Immature natural killer cell (primary cell): Measurements from ENCODE around the gene RTF2. TPM values are rescaled to one million over a fixed set of nuclear protein-coding genes. Genes with fewer than 3 reads are reported as not detected.

Source experiments
- DNase-seq, 3 donors: peaks; one replicate each; pipeline ENCODE4 v3.0.0; 2022; ENCODE audit warnings: mixed read lengths in 1 of 3
- H3K27ac Mint-ChIP-seq, 6 donors: one replicate each; pipeline ENCODE4 v1.8.0; 2020; ENCODE audit warnings: mixed read lengths in 6 of 6, mild to moderate bottlenecking in 5 of 6, inconsistent platforms in 4 of 6, moderate library complexity in 3 of 6
- H3K27me3 Mint-ChIP-seq, 3 donors: one replicate each; pipeline ENCODE4 v1.8.0; 2020 to 2021; ENCODE audit warnings: low read depth in 3 of 3, mild to moderate bottlenecking in 3 of 3, mixed read lengths in 3 of 3, moderate library complexity in 3 of 3, inconsistent platforms in 1 of 3
- H3K36me3 Mint-ChIP-seq, 3 donors: one replicate each; pipeline ENCODE4 v1.8.0; 2020; ENCODE audit warnings: mixed read lengths in 3 of 3, inconsistent platforms in 2 of 3, mild to moderate bottlenecking in 2 of 3
- H3K4me1 Mint-ChIP-seq, 2 donors: one replicate each; pipeline ENCODE4 v1.8.0; 2020; ENCODE audit warnings: inconsistent platforms in 2 of 2, mild to moderate bottlenecking in 2 of 2, mixed read lengths in 2 of 2, moderate library complexity in 1 of 2
- H3K4me3 Mint-ChIP-seq, 5 donors: one replicate each; pipeline ENCODE4 v1.8.0; 2020; ENCODE audit warnings: mild to moderate bottlenecking in 5 of 5, mixed read lengths in 5 of 5, inconsistent platforms in 3 of 5, moderate library complexity in 3 of 5
- H3K9me3 Mint-ChIP-seq, 6 donors: one replicate each; pipeline ENCODE4 v1.8.0; 2020; ENCODE audit warnings: mild to moderate bottlenecking in 6 of 6, mixed read lengths in 6 of 6, inconsistent platforms in 4 of 6, moderate library complexity in 3 of 6
- polyA plus RNA-seq, 3 donors: library from polyadenylated mRNA; unstranded; fragments of 300-500 nt; fragmentation: Illumina TruSeq; gene quantifications; one replicate each; pipeline ENCODE4 v1.2.3, GENCODE V29; 2021

Gene RTF2
- polyA plus RNA-seq, 3 donors from 2014 or later: 155 to 163 (median 161) TPM

- H3K36me3 Mint-ChIP-seq: peaks cover 0 to 12% (median 8%) of the 10 kb centered on the region in 3 donors
- H3K4me1 Mint-ChIP-seq: peaks cover 61 to 62% of the 10 kb centered on the region in 2 donors
- peak overlapping the region; percentile 56 to 92 (median 90) for H3K27ac Mint-ChIP-seq
Measured at GRCh38 chr20:56429502-56429901, 38.9 kb upstream of the RTF2 start.

GRCh38 chr20:56429941-56430340 lies 38.5 kb upstream of the RTF2 start:
- Mint-ChIP-seq H3K9me3 (no peaks in the 10 kb centered on the region), H3K4me3 (peak overlapping the region; percentile 62 to 87 (median 73)), H3K36me3 (peaks cover 0 to 12% (median 8%) of the 10 kb centered on the region in 3 donors), H3K27ac (peak overlapping the region; percentile 56 to 92 (median 90)), H3K27me3 (peaks cover 0 to 2% (median 0%) of the 10 kb centered on the region in 3 donors), H3K4me1 (peaks cover 63 to 65% of the 10 kb centered on the region in 2 donors)
- no peak for DNase-seq

More at GRCh38 chr20:56429502-56429901, 38.9 kb upstream of the RTF2 start:
- Mint-ChIP-seq H3K4me3 (peak overlapping the region; percentile 62 to 87 (median 73)), H3K9me3 (no peaks in the 10 kb centered on the region), H3K27me3 (peaks cover 0 to 2% (median 0%) of the 10 kb centered on the region in 3 donors)
- no peak for DNase-seq

GRCh38 chr20:56430461-56430860 lies 38.0 kb upstream of the RTF2 start:
- Mint-ChIP-seq H3K4me1 (peaks cover 66% of the 10 kb centered on the region in 2 donors), H3K27ac (peak overlapping the region in 4 of 6 donors; percentile 17 to 92 (median 88)), H3K4me3 (peak overlapping the region in 4 of 5 donors; percentile 62 to 87 (median 73)), H3K36me3 (peaks cover 0 to 12% (median 8%) of the 10 kb centered on the region in 3 donors), H3K27me3 (peaks cover 0 to 2% (median under 1%) of the 10 kb centered on the region in 3 donors), H3K9me3 (no peaks in the 10 kb centered on the region)
- DNase-seq: no peak

GRCh38 chr20:56430957-56431356 lies 37.5 kb upstream of the RTF2 start:
- peaks cover 0 to 12% (median 8%) of the 10 kb centered on the region in 3 donors for H3K36me3 Mint-ChIP-seq
- peaks cover 66% of the 10 kb centered on the region in 2 donors for H3K4me1 Mint-ChIP-seq
- peak overlapping the region in 3 of 6 donors; percentile 36 to 92 (median 63) for H3K27ac Mint-ChIP-seq

GRCh38 chr20:56431471-56431870 lies 37.0 kb upstream of the RTF2 start:
- Mint-ChIP-seq H3K9me3 (no peaks in the 10 kb centered on the region), H3K4me1 (peaks cover 64 to 66% of the 10 kb centered on the region in 2 donors), H3K27me3 (peaks cover 0 to 3% (median 2%) of the 10 kb centered on the region in 3 donors), H3K27ac (no peak overlapping the region), H3K36me3 (peaks cover 0 to 12% (median 8%) of the 10 kb centered on the region in 3 donors), H3K4me3 (no peak overlapping the region)
- no peak for DNase-seq

More at GRCh38 chr20:56430957-56431356, 37.5 kb upstream of the RTF2 start:
- peaks cover 0 to 3% (median 2%) of the 10 kb centered on the region in 3 donors for H3K27me3 Mint-ChIP-seq
- H3K9me3 Mint-ChIP-seq: no peaks in the 10 kb centered on the region
- DNase-seq: no peak
- peak overlapping the region in 1 of 5 donors; percentile 18 for H3K4me3 Mint-ChIP-seq

DNA sequence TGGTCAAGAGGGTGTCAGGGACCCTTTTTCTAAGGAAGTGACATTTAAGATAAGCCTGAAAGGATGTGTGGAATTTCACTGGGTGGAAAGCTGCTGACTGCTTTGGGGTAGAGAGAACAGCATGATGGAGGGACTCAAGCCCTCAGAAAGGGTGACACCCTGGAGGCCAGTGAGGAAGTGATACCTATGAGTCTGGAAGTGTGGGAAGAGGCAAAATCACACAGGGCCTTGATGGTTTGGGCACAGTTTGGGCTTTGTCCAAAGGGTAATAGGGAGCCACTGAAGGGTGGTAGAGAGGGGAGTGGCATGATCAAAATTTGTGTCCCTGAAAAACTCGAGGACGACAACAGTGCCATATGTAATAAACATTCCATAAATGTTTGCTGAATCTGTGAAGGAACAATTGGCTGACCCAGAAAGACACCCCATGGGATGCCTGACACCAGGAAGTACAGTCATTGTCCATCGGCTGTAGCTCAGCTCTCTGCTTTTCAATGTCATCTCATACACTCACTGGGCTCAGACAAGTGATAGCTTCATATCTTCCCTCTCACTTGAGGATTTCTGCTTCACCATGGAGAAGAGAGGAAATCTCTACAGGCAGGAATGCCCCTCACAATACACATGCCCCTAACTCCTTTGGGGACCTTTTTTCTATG lies 35.1 kb upstream of the RTF2 start:
- Mint-ChIP-seq H3K4me3 (peak overlapping the region in 4 of 5 donors; percentile 11 to 82 (median 45)), H3K27me3 (peaks cover 0 to 3% (median 0%) of the 10 kb centered on the region in 3 donors), H3K4me1 (peaks cover 55 to 63% of the 10 kb centered on the region in 2 donors), H3K9me3 (no peaks in the 10 kb centered on the region), H3K36me3 (peaks cover 0 to 15% (median 8%) of the 10 kb centered on the region in 3 donors), H3K27ac (peak overlapping the region in 5 of 6 donors; percentile 79 to 93 (median 85))
- no peak for DNase-seq

DNA sequence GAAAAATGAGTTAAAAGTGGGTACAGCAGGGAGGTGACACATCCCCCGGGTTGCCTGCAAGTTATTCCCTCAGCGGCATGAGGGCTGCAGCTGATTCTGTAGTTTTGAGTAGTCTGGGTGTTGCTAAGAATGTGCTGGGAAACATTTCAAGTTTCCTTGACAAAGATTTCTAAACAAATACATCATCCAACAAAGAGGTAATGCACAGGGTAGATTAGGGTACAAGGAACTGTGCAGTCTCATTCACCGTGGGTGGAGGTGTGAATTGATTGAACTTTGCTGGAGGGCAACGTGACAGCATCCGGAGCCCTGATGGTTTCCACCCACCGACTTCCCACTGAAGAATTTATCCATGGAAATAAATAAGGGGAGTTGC lies 34.6 kb upstream of the RTF2 start:
- Mint-ChIP-seq H3K4me1 (peaks cover 55 to 63% of the 10 kb centered on the region in 2 donors), H3K36me3 (peaks cover 0 to 15% (median 8%) of the 10 kb centered on the region in 3 donors), H3K4me3 (peak overlapping the region in 4 of 5 donors; percentile 36 to 82 (median 68)), H3K27me3 (peaks cover 0 to 3% (median 0%) of the 10 kb centered on the region in 3 donors), H3K27ac (peak overlapping the region in 5 of 6 donors; percentile 77 to 93 (median 79)), H3K9me3 (no peaks in the 10 kb centered on the region)
- DNase-seq: peak in 1 of 3 donors; percentile 52

DNA sequence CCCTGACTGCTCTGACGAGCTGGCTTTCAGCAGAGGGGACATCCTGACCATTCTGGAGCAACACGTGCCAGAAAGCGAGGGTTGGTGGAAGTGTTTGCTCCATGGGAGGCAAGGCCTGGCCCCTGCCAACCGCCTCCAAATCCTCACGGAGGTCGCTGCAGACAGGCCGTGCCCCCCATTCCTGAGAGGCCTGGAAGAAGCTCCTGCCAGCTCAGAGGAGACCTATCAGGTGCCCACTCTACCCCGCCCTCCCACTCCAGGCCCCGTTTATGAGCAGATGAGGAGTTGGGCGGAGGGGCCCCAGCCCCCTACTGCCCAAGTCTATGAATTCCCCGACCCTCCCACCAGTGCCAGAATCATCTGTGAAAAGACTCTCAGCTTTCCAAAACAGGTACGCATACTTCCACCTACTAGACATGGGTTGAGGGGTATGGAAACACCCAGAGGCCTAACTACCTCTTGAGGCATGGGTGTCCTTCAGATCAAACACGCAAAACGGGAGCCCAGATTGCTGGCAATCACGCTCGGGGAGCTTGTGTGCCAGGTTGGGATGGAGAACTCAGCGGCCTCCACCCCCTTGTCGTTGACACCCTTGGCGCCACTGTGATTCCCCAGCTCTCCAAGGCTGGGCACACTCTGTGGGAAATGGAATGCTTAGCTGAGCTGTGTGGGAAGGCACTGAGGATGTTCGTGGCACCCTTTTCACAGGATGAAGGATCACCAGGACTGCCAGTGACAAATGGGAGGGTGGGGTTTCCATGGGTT lies 31.0 kb upstream of the RTF2 start:
- peaks cover 0 to 8% (median 0%) of the 10 kb centered on the region in 3 donors for H3K36me3 Mint-ChIP-seq
- DNase-seq: no peak
- H3K4me3 Mint-ChIP-seq: no peak overlapping the region
- H3K27ac Mint-ChIP-seq: peak overlapping the region in 1 of 6 donors; percentile 55
- H3K27me3 Mint-ChIP-seq: peaks cover 0 to 12% (median 2%) of the 10 kb centered on the region in 3 donors
- peaks cover 62 to 65% of the 10 kb centered on the region in 2 donors for H3K4me1 Mint-ChIP-seq
- H3K9me3 Mint-ChIP-seq: no peaks in the 10 kb centered on the region

- Mint-ChIP-seq H3K9me3 (no peaks in the 10 kb centered on the region), H3K36me3 (peaks cover 0 to 8% (median 0%) of the 10 kb centered on the region in 3 donors), H3K4me3 (peak overlapping the region in 3 of 5 donors; percentile 19 to 59 (median 36)), H3K27me3 (peaks cover 0 to 12% (median 2%) of the 10 kb centered on the region in 3 donors), H3K27ac (peak overlapping the region in 5 of 6 donors; percentile 19 to 73 (median 56)), H3K4me1 (peaks cover 62 to 65% of the 10 kb centered on the region in 2 donors)
- DNase-seq: no peak
Measured at GRCh38 chr20:56438284-56438683, 30.1 kb upstream of the RTF2 start.

GRCh38 chr20:56439771-56440291 lies 28.6 kb upstream of the RTF2 start:
- peaks cover 0 to 12% (median 2%) of the 10 kb centered on the region in 3 donors for H3K27me3 Mint-ChIP-seq
- H3K9me3 Mint-ChIP-seq: no peaks in the 10 kb centered on the region
- H3K4me3 Mint-ChIP-seq: peak overlapping the region; percentile 68 to 84 (median 81)
- peak overlapping the region; percentile 73 to 93 (median 84) for H3K27ac Mint-ChIP-seq
- peaks cover 50 to 56% of the 10 kb centered on the region in 2 donors for H3K4me1 Mint-ChIP-seq
- H3K36me3 Mint-ChIP-seq: peaks cover 0 to 8% (median 3%) of the 10 kb centered on the region in 3 donors
- DNase-seq: no peak

- Mint-ChIP-seq H3K9me3 (no peaks in the 10 kb centered on the region), H3K4me3 (peak overlapping the region; percentile 68 to 84 (median 81)), H3K4me1 (peaks cover 46 to 54% of the 10 kb centered on the region in 2 donors), H3K27me3 (peaks cover 0 to 13% (median 2%) of the 10 kb centered on the region in 3 donors), H3K27ac (peak overlapping the region; percentile 73 to 93 (median 84)), H3K36me3 (peaks cover 0 to 12% (median 3%) of the 10 kb centered on the region in 3 donors)
- peak; percentile 69 to 75 (median 72) for DNase-seq
Measured at GRCh38 chr20:56440346-56441007, 27.9 kb upstream of the RTF2 start.

GRCh38 chr20:56442389-56443365 lies 25.8 kb upstream of the RTF2 start:
- Mint-ChIP-seq H3K27me3 (peaks cover 0 to 10% (median 2%) of the 10 kb centered on the region in 3 donors), H3K4me3 (peak overlapping the region; percentile 7 to 82 (median 69)), H3K27ac (peak overlapping the region; percentile 50 to 84 (median 72)), H3K9me3 (no peaks in the 10 kb centered on the region), H3K4me1 (peaks cover 46 to 51% of the 10 kb centered on the region in 2 donors), H3K36me3 (peaks cover 0 to 16% (median 6%) of the 10 kb centered on the region in 3 donors)
- DNase-seq: peak in 2 of 3 donors; percentile 21 to 32
